Prostate gland (tissue), 2 donors: ENCODE results near the gene MED22.
"Not testable (repeated sequence)": the region's sequence is repeated elsewhere in the genome, so short reads cannot be mapped to it uniquely, and the experiment has no call there.

Source experiments
- CTCF ChIP-seq, 4 experiments: fragments of 200-600 bp in 2 of 4; fragments of 450-650 bp in 2 of 4; sonication (generic) in 2 of 4; IDR thresholded peaks; 1 replicate in 3 of 4; 2 replicates in 1 of 4; pipeline ENCODE4 v1.5.1; 2016 to 2019; ENCODE audit warnings: antibody characterized with exemption in 4 of 4, mild to moderate bottlenecking in 2 of 4, moderate library complexity in 2 of 4
- POLR2A ChIP-seq: fragments of 450-650 bp; IDR thresholded peaks from one replicate; pipeline ENCODE4 v1.6.1; 2016; ENCODE audit warnings: antibody characterized with exemption, mild to moderate bottlenecking

GRCh38 chr9:133391449-133391848 lies 43.5 kb upstream of the MED22 start:
- not testable (repeated sequence) for TF ChIP-seq CTCF (IDR thresholded peaks at IDR 0.05); POLR2A
